HG03565 (cell line): ENCODE measurements around the gene FOXP2.

Experiments
- ATAC-seq: cut with Tn5 transposase; IDR thresholded peaks from one replicate; pipeline ENCODE4 v1.9.1; 2021; ENCODE audit warnings: mild to moderate bottlenecking, moderate library complexity; ENCODE audit not compliant: unreplicated experiment

FOXP2 gene

DNA sequence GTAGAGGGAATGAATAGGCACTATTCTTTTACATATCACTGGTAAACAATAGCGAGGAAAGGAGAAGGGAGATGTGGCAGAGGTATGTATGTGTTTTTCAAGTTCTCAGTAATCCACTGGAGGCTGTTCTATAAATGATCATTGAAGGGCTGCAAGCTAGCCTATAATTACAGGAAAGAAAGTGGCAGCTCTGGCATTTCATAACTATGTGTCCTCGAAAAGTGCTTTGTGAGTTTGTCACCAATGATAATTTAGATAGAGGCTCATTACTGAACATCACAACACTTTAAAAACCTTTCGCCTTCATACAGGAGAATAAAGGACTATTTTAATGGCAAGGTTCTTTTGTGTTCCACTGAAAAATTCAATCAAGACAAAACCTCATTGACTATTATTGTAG is 235.1 kb downstream of the FOXP2 start:
- ATAC-seq, result no peak

DNA sequence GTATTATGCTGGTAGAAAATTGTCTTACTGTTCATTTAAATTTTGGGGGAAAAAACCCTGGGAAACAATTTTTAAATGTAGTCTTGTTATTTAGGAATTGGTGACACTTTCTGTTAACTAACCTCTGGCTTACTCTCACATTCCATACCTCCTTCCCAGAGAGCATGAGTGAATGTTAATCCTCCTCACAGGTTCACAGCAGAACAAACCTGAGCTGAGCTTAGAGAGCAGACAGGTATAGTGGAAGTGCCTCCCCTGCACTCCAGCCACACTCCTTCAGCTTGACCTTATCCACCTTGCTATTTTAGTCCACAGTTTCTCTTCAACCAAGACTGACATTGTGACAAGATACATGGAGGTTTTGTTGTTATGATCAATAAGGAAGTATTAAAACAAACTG is 235.9 kb downstream of the FOXP2 start:
- ATAC-seq, result no peak

DNA sequence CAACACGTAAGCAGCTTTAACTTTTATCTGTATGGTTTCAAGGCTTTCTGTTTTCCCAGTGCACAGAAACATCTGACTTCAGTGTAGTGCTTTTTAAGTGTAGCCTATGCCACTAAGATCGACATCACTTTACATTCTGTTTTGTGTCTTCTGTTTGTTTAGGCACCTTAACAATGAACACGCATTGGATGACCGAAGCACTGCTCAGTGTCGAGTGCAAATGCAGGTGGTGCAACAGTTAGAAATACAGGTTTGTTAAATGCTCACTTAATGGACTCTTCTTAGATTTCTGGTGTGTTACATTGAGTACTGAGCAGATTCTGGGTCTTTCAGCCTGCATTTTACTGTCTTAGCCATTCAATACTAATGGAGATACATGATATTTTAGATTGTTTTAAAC is 237.4 kb downstream of the FOXP2 start:
- ATAC-seq, result no peak

DNA sequence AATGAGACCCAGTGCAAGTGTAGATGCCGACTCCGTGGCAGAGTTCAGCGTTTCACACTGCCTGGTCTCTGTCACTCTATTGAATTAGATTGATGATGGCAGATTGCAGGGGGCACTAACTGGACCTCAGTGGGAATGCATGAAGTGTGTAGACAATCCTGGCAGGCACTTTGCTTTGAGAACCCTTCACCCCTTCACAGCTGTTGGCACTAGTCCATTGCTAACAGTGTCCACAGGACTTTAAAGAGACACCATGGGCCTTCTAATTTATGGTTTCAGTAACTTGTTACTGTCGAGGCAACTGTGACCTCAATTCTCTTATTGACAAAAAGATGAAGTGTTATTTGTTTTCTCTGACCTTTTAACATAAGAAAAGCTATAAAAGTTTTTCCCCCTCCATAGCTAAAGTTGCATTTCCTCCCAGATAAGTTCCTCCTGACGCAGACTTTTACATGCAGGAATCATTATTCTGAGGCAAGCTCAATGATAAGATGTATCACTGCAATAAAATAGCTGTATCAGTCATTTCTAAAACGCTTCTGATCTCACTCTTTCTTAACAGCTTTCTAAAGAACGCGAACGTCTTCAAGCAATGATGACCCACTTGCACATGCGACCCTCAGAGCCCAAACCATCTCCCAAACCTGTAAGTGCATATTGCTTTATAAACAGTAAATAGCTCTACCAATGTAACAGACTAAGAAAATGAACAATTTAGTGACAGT is 238.9 kb downstream of the FOXP2 start:
- no peak for ATAC-seq

DNA sequence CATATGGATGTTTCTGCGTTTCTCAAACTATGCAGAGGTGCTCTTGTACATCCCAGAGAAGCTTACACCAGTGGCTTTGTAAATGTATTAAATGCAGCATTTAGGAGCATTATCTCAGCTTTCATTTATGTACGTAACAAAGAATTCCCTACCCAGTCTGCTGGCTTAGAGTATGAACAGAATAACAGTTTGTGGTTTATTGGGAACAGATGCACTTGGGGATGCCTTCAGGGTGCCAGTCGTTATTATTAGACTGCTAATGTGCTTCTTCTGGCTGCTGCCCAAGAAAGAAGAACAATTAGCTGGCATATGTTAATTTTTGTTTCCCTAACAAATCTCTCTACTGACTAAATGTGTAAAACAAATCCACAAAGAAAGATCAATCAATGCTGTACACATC is 241.9 kb downstream of the FOXP2 start:
- no peak for ATAC-seq

DNA sequence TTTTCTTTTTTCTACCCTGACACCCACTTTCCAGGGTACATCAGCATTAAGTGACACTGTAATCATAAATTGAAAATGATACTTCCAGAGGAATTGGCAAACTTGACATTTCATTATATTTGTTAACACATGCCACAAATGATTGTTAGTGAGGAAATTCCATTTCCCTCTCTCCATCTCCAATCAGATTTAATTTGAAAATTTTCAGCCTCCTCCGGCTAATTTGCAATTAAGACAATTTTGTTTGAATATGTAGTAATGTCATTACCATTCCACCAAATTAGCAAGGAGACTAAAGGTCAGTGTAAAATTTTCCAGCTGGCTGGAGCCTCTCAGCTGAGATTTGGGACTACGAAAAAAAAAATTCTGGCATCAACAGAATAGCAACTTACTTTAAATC is 242.7 kb downstream of the FOXP2 start:
- no peak for ATAC-seq

DNA sequence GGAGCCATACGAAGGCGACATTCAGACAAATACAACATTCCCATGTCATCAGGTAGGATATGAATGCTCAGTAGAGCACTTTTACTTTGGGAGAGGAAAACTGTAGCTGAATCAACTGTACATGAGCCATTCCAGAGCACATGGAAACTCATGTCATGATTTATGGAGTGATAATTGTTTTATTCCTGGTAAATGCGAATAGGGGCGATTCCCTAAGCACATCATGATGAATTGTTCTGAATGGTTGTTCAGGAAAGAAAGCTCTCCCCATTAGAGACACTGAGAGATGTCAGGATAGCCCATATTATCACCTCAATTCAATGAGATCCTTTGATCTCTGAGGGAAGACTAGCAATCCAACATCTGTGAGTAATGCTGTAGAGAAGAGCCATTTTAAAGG is 243.6 kb downstream of the FOXP2 start:
- ATAC-seq, result no peak

DNA sequence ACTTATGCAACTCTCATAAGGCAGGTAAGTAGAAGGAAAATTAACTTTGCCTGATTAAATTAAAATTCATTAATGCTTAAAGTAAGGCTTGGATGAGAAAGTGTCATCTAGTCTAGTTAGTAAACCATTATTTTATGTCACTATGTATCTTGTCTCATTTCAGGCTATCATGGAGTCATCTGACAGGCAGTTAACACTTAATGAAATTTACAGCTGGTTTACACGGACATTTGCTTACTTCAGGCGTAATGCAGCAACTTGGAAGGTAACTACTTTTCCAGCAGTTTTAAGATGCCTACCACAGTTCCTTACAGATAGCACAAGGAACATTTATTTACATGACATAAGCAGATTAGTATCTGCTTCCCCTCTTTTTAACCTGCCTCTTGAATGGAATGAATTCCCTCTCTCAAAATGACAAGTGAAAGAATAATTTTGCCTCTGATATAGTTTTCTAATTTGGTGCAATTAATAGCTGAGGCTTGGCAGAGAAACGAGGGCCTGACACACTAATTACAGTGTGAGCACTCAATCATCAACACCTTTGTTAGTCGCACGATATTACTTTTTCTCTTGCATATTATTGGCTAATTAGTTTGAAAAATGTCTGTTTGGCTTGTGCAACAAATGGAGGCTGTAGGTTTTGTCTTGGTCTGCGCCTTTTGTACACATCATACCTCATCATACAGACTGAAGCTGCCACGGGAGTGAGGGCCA is 245.0 kb downstream of the FOXP2 start:
- ATAC-seq, result no peak

DNA sequence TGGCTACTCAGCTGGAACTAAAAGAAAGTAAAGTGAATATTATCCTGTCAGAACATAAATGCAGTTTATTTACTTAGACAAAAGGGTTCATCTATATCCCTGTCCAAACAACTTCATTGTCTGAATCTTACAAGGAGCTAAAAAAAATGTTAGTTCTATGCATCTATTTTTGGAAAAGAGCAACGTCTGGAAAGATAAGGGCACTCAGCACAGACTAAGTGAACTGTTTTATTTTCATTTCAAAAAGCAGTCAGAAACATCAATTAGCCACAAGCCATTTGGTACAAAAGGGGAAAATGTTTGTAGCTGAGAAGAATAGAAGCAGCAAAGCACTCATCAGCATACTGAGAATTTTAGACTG is 245.5 kb downstream of the FOXP2 start:
- no peak for ATAC-seq

DNA sequence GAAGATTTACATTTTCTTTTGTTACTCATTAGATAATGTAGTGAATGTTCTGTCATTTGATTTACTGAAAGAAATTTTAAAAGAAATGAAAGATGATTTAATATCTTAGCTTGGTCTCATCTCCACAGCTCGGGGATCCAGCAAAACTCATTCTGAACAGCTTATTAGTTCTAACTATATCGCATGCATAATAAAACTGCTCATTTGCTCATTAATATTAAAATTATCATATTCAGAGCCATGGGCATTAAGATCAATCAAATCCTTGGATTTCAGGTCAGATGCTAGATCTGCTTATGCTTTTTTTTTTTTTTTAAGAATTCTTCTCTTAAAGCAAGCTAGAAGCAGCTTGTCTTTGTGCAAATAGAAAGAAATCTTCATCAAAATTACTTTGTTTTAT is 246.1 kb downstream of the FOXP2 start:
- no peak for ATAC-seq

DNA sequence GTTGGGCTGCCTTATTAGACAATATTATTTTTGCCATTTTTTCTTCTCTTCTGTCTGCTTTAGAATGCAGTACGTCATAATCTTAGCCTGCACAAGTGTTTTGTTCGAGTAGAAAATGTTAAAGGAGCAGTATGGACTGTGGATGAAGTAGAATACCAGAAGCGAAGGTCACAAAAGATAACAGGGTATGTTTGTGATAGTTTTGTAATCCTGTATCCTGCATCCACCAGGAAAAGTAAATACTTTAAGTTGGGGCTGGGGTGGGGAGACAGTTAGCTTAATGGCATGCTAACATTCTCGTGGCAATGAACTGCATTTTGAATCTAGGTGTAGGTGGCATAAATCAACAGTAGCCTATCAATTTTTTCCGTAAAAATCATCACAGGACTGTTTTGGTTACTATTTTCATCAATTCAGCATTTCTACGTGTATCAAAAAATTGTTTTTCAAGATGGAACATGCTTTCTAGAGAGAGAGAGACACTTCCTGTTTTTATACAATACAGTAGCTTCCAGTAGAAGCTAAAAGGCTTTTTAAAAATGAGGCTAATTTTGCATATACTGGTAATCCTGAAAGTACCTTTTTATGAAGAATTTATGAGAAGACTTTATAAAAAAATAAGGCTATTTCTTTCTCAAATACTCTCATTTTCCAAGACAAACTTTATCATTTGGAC is 247.5 kb downstream of the FOXP2 start:
- ATAC-seq, result no peak

DNA sequence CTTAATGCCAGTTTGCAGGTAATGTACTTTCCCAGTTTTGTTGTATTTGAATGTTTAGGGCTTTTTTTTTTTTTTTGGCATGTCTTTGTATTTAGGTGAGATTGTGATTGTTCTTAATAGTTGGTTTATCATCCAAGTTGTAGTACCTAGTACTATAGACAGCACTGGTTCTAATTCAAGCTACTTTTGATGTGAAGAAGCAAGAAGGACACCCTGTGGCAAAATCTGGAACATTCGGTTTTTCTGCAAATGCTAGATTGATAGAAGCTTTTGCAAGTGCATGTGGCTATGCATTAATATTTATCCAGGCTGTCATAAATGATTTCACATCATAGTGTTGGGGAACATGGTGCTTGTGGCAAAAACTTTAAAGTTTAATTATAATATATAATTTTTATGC is 248.9 kb downstream of the FOXP2 start:
- no peak for ATAC-seq

DNA sequence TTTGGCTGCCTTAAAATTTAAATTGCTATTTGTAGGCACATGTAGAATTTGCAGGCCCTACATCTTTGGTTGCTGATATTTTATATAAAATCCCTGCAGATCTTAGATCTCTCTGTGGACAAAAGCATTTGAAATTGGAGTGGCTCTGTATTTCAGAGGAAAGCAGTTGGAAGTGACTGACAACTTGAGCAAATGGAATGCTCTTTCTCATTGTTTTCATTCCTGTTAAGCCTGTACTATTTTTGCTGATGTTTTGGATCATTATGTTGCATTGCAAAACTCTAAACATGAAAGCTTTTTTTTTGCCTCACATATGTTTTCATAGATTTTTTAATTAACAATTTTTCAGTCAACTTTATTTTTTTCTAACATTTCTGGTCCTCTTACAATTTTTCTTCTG is 256.1 kb downstream of the FOXP2 start:
- ATAC-seq, result no peak

DNA sequence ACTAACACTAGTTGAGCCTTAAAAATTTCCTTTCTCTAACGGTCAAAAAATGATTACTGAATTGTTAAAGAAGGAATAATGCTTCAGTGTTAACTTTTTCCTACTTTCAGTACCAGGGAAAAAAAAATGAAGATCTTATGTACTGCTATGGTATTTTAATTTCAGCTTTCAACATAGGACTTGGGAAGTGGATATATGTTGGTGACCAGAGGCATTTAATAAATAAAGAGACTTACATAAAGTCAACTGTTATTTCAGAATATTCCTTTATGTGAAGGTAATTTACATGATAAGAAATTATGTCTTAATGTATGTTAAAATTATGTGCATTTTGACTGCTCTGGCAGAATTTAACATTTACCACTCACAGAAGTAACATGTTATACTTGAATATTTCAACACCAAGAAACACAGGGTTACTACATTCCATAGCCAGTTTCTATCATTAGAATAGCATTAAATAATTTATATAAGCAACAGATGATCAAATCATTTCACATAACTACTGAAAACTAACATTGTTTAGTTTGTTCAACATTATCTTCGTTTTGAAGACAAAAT is 257.0 kb downstream of the FOXP2 start:
- ATAC-seq, result no peak

DNA sequence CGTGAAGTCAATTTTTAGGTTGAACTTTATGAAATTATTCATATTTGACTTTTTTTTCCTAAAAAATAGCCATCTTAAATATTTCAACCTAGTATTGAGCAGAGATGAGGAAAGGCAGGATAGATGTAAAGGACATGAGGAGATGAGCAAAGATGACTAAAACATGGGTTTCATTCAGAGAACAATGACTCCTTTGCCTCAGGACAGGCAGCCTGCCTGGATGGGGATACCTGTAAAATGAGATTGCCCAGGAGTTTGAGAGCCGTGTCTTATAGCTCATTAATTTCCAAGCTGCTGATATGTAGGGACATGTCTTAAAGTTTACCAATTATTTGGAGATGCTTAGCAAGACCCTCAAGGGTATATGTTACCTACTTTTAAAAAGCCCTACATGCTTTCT is 263.5 kb downstream of the FOXP2 start:
- ATAC-seq, result no peak

DNA sequence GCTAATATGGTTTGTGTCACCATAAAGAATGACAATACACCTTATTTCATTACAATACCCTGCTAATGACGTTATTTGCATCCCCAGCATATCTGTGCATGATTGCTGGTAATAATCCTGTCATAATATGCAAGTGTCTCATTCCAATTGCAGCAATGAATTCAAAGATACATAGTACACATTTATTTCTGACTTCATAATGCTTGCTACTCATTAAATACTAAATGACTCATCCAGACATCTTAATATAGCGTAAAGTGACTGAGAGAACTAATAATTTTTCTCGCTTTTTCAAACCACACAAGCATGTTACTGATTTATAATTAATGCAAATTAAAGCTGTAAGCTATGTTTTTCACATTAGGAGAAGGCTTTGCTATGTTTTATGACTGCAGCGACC is 272.6 kb downstream of the FOXP2 start:
- ATAC-seq, result no peak

DNA sequence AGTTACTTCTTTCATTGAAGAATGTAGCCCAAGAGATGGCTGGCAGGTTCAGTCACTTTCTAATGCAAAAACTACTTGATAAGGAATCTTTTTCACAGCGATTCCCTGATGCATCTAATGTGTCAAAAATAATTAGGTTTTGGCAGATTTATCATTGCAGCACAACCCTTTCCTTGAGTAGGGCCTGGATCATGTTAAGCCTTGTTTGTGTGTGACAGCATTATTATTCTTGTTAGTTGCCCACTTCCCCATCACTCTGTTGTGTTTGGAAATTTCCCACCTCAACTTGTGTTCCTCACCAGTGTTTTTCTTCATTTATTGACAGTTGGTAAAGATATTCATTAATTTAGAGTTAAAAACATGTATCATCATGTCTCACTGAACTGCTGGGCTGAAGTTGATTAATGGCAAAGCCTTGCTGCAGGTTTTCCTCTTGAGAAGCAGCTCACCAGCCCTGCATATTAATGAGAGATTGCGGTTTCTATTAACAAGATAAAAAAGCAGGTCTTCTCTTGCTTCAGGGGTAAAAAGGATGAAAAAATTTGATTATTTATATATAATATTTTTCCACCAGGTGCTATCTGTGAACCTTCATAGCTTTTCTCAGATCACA is 273.9 kb downstream of the FOXP2 start:
- no peak for ATAC-seq

DNA sequence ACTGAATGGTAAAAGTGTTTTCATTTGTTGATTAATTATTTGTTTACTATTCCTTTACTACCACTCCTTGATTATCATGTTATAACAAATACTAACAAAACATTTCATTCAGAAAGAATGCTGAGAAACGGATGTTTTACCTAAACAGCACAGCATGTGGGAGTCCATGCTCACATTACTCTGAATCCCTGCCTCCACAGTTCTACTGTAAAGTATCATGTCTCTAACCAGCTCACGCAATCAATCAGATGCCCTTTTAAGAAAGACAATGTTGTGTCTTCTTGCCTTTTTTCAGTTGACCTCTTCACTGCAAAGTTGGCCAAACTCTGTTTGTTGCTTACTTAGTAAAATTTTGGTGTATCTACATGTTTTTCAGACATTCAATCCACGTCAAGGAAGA is 274.8 kb downstream of the FOXP2 start:
- ATAC-seq, result no peak

DNA sequence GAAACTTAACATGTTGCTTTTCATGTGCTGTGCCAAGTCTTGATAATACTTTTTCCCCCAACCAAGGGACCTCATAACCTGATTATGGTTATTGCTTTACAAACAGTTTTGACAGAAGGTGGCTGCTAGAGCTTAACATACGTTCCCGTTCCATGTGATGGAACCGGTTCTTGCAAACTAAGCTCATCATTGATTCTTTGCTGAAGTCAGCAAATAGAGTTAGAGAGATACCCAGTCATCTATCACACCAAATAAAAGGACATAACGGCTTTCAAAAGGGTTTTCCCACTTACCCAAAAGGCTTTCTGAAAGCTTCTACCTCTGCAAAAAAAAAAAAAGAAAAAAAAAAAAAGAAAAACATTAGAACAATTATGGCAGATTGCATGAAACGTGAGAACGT is 277.0 kb downstream of the FOXP2 start:
- ATAC-seq, result no peak

DNA sequence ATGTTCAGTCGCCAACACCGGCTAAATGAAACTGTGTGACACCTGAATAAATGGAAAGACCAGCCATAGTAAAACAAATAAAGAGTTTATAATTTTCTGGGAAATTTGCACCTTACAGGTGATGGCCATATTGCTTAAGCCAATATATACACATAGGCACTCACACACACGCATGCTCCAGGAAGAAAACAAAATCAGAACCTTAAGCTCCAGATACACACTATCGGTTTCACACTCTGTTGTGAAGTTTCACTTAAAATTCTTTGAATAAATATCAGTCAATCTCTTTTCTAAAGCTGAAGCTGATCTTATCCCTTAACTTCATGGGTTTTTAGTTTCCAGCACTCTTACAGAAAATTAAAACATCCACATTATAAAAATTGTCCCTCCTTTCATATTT is 280.6 kb downstream of the FOXP2 start:
- no peak for ATAC-seq

DNA sequence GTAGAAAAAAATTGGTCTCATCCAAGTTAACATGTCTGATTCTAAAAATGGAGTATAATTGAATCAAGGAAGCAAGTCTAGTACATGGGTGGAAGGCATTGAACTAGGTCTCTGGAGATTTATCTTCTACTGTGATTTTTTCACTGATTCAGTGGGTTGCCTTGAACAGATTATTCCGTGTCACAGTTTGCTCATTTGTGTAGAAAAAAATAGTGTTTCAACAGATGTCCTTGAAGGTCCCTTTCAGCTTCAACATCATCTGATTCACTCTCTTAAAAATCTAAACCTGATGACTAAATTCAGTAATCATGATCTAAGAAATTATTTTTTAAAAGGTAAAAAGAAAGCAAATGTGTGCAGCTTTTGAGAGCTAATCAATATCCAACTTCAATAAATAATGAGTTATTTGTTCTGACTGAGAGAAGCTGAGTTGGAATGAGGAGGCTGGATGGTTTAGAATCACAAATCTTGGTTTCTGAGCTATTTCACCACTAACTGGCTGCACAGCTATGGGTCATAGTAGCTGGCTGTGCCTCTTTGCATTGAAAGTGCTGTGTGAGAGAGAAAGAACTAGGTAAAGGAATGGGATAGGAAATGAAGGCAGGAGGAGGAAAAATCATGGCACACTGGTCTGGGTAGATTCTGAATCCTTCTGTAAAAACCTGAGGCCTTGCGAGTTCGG is 285.8 kb downstream of the FOXP2 start:
- ATAC-seq, result no peak
